ENCODE data around the gene CSRNP3.

- TF ChIP-seq MTA3 (IDR thresholded peaks at IDR 0.05; ENCODE audit: borderline replicate concordance, low read length) = no peak
- TF ChIP-seq USF2 (IDR thresholded peaks at IDR 0.05; ENCODE audit: borderline replicate concordance, low read depth, low read length) = no peak
- no peak for TF ChIP-seq SMC3 (IDR thresholded peaks at IDR 0.05; ENCODE audit: borderline replicate concordance, low read length)
- TF ChIP-seq ZNF207 (IDR thresholded peaks at IDR 0.05; ENCODE audit: borderline replicate concordance) = no peak
Observed at GRCh38 chr2:165627470-165627869, 158.0 kb downstream of the CSRNP3 start.

Data from GM12878 (cell line).